ENCODE results near the gene MYO9B.

The MYO9B gene

GRCh38 chr19:17219286-17219685, 143.7 kb downstream of the MYO9B start:
- DNase-seq, result no peak

GRCh38 chr19:17220207-17220758, 144.7 kb downstream of the MYO9B start:
- DNase-seq, result peak; percentile 40

GRCh38 chr19:17225053-17225452, 149.5 kb downstream of the MYO9B start:
- no peak for DNase-seq

DNA sequence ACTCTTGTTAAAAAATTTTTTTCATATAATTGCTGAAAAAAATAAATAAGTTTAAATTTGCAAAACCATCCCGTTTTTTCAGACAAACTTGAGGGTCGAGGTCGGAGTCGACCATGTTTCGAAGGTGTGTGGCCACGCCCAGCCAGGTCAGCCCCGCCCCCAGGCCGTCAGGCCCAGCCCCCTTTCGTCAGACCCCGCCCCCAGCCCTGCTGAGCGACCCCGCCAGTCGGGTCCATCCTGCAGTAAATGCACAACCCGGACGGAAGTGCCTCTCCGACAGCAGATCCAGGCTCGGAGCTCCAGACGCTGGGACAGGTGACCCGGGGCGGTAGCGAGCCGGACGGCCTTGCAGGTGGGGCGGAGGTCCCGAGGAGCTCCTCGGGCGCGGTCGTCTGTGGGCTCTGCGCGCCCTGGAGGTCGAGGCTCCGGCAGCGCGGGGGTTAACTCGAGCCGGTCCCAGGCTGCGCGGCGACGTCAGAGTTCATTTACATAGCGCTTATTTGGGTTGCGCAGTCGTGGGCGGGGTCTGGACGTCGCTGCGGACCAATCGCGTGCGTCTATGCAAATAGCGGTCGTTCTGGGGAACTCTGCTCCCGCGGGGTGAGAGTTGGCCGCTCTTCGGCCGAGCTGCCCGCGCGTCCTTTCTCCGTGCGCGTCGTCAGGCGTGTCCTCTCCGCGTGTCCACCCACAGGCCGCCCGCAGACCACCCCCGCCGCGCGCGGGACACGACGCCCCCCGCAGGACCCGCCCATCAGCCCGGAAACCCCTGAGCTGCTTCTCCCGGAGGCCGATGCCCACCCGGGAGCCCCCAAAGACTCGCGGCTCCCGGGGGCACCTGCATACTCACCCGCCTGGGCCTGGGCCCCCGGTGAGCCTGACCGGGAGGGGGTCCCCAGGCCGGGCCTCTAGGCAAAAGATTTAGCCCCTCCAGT, 150.7 kb downstream of the MYO9B start, which contains the start of gene OCEL1:
TSS of gene OCEL1 (plus strand) at position 225 of the 932 bp plus-strand sequence. CDS start at position 247, 22 bp downstream.
- peak; percentile 99 for DNase-seq

GRCh38 chr19:17227798-17228367, 152.3 kb downstream of the MYO9B start:
- no peak for DNase-seq

GRCh38 chr19:17229890-17230289, 154.3 kb downstream of the MYO9B start:
- no peak for DNase-seq

DNA sequence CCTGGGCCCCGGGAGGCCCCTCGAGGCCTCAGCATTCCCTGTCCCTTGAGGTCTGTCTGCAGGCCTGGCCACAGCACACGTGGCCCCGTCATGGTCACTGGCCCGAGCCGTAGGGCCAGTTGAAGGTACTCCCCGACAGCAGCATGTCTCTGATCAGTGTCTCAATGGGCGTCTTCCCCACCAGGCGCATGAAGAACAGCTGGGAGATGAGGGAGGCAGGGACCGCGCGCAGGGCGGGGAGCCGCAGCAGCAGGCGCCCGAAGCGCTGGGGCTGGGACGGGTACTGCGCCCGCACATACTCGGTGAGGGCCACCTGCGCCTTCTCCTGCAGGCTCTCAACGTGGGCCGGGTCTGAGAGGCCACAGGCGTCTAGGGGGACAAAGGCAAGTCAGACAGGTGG, 156.7 kb downstream of the MYO9B start:
- no peak for DNase-seq

DNA sequence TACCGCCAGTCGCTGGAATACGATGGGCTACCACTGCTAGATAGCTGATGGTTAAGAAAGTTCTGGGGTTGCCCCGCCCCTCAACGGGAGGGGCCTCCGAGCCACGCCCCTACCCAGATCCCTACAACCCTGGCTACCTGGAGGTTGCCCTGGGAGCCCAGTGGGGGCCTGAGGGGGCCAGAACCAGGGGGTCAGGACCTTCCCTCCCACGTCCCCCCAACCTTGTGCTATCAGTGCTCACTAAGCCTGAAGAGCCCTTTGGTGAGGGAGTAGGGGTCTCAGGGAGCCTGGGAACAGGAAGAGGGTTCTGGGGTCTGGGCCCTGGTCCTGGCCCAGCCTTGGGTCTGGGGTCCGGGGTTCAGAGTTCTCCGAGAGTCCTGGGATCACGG, 159.3 kb downstream of the MYO9B start:
- DNase-seq, result peak; percentile 58

GRCh38 chr19:17235300-17235970, 159.9 kb downstream of the MYO9B start:
- DNase-seq, result peak; percentile 74

GRCh38 chr19:17235971-17236777, 160.6 kb downstream of the MYO9B start:
- DNase-seq, result no peak

DNA sequence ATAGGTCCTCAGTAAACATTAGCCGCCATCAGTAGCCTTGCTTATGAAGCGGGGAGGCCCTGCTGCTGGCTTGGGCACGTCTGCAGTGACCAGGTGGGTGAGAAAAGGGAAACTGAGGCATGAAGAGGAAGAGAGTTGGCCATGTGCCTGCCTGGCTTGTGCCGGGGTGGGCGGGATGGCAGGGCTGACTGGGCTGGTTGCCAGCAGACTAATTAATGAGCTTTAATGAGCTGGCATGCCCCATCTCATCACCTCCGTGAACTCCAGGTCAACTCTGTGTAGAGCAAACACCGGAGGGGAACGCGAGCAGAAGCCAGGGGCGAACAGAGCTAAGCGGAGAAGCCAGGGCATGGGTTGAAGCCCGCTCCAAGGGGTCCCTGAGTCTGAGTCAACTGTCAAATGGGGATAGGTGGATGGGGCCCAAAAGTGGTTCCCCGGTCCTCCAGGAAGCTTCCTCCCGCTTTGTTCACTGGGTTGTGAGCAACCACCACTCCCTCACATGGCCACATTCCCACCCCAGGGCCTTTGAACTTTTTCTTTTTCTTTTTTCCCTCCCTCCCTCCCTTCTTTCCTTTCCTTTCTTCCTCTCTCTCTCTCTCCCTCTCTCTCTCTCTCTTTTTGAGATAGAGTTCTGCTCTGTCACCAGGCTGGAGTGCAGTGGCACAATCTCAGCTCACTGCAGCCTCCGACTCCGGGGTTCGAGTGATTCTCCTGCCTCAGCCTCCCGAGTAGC, 161.4 kb downstream of the MYO9B start:
- no peak for DNase-seq

DNA sequence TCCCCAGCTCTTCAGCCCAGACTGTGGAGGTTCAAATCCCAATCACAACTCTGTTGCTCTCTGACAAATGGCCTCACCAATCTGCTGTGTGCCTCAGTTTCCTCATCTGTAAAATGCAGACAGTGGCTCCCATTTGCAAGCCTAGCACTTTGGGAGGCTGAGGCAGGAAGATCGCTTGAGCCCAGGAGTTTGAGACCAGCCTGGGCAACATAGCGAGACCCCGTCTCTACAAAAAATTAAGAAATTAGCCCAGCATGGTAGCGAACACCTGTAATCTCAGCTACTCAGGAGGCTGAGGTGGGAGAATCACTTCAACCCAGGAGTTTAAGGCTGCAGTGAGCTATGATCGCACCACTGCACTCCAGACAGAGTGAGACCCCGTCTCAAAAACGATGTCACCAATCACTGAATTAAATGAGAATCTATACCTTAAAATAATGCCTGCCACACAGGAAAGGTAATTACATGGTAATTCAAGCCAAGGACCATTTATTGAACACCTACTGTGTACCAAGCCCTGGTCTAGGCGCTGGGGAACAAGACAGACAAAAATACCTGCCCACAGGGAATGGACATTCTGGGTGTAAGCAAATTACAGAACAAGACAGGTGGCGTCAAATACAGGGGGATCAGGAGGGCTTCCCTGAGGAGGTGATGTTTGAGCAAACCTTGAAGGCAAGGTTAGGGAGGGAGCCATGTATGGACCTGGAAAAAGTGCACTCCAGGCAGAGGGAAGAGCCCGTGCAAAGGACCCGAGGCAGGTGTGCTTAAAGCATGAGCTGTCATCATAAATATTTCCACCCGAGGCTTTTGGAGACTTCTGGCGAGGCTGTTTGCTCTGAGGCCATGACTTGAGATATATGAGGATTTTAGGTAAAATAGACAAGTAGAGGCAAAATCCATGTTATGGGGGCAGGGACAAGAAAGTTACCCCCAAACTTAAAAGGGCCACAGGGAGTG, 162.4 kb downstream of the MYO9B start:
- no peak for DNase-seq

- DNase-seq, result no peak
These were observed 164.6 kb downstream of the MYO9B start for GRCh38 chr19:17240062-17240752.

- no peak for DNase-seq
These were observed 165.3 kb downstream of the MYO9B start for GRCh38 chr19:17240826-17241399.

GRCh38 chr19:17242431-17243208, 167.0 kb downstream of the MYO9B start:
- no peak for DNase-seq

GRCh38 chr19:17243211-17243829, 167.7 kb downstream of the MYO9B start:
- DNase-seq, result no peak

DNA sequence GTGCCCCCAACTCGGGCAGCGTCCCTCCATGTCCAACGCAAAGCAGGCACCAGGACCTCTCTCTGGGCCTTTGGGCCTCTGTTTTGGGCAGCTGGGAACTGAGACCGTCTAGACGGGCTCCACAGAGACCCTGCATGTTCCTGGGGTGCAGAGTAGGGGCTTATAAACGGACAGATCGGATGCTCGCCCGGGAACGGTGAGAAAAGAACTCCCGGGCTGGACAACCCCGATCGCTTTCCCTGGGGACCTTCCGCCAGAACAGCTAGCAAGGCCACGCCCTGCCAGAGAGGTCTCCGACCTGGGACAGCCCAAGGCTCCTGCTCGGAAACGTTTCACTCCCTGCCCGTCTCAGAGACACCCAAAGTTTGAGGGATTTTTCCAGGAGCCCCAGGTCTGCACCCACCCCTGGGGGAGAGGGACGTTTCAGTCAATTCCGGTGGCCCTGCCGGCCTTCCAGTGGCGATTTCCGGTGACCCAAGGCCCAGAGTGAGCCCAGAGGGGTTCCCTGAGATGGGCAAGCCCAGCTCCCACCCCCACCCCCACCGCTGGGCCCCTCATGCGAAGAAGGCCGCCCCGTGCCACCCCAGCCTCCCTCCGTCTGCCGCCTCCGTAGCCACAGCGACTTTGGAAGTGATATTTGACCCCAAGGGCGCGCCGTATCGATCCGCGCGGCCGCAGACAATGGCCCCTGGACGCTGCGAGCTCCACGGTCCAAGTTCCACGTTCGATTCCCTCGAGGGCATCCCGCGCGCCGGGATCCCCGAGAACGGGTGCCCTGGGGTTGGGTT, 168.4 kb downstream of the MYO9B start:
- DNase-seq, result no peak

Data from suppressor macrophage treated with lipopolysaccharide for 4 hours (primary cell).